HepG2 (cell line): ENCODE data around the gene HMGB4.

ENCODE experiments used
- FOXK2 ChIP-seq: fragments of 450-650 bp; IDR thresholded peaks from 2 replicates; pipeline ENCODE4 v1.6.1; 2016
- GABPA ChIP-seq, 2 experiments: IDR thresholded peaks; 2 replicates each; pipeline ENCODE4 v1.6.1; 2011 to 2016; ENCODE audit warnings: low read depth in 2 of 2, low read length in 1 of 2, missing biosample characterization in 1 of 2, missing genetic modification characterization in 1 of 2

DNA sequence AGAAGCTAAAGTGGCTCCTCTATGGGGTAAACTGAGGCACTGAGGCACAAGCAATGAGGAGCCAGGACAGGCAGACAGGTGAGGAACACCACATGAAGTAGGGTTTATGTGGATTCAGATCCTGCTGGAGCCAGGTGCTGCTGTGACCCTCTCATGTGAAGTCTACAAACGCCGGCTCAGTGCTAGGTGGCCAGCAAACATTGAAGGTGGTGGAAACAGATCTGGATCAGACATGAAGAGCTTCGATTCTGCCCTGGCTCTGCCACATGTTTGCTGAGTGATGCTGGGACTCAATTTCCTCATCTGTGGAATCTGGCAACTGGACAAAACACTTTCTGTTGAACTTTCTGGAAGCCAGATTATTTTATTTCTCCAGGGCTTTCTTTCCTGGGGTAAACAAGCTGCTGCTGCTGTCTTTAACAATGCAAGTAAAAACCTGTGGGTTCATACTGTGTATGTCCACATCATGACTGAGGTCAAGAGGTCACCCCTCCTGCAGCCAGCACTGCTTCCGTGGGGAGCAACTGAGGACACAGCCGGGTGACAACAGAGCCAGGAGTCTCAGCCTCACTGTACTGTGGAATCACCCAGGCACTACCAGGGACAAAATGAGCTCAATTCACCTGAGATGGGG, 33.3 kb downstream of the HMGB4 start:
- TF ChIP-seq FOXK2 (no peak), GABPA (IDR thresholded peaks at IDR 0.05; ENCODE audit: low read depth, low read length) (no peak), GABPA (CRISPR knock-in tag; IDR thresholded peaks at IDR 0.05; ENCODE audit: low read depth) (no peak)
